ENCODE measurements around the gene PLXNA4. TPM values are rescaled to one million over a fixed set of nuclear protein-coding genes. Genes with fewer than 3 reads are reported as not detected.

The PLXNA4 gene
- total RNA-seq, 2 experiments from 2014 or later = 0.75 to 0.85 TPM

DNA sequence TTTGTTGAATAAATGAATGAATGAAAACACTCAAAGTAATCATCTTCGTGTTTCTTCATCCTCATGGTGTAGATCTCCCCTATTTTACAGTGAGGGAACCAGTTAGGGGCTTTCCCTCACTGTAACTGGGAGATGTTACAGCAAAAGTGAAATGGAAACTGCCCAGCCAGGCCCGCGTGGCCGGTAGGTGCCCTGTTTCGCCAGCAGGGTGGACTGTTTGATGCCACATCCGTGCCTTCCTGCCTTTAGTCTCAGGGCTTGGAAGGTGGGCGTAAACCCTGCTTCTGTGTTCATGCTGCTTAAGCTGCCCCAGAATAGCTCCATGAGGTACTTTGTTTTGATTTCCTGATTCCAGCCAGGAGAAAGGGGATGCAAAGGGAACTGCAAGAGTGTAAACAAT, 268.8 kb downstream of the PLXNA4 start:
- H3K27ac ChIP-seq (ENCODE audit: low read depth in 1 of 2, low read length in 2 of 2) = no peak overlapping the region
- peaks cover 5 to 6% of the 10 kb centered on the region in 2 experiments for H3K27me3 ChIP-seq (ENCODE audit: control insufficient read depth in 1 of 2, insufficient read depth in 2 of 2, low read length in 2 of 2)
- Mint-ChIP-seq H3K27me3 (peaks cover 45% of the 10 kb centered on the region), H3K36me3 (ENCODE audit: low read depth) (no peaks in the 10 kb centered on the region), H3K4me3 (no peak overlapping the region), H3K9me3 (no peaks in the 10 kb centered on the region), H3K4me1 (ENCODE audit: low read depth) (no peaks in the 10 kb centered on the region), H3K27ac (no peak overlapping the region)
- CTCF ChIA-PET = interaction anchor here (0.9 kb wide), 1 partner anchor 11 kb away, joined by 3 read pairs; no protein-coding TSS in a partner anchor
- no peak for ATAC-seq (ENCODE audit: poor library complexity)
- intact Hi-C loops (cut with DNase I, micrococcal nuclease) = no loop called here
- H3K4me1 ChIP-seq (ENCODE audit: insufficient read depth, low read length) = no peaks in the 10 kb centered on the region
- no peaks in the 10 kb centered on the region for H3K9me3 ChIP-seq (ENCODE audit: control insufficient read depth in 1 of 2, insufficient read depth in 1 of 2, low read length in 2 of 2)
- POLR2A ChIA-PET = no interaction called here
- H3K4me3 ChIP-seq (ENCODE audit: low read length) = no peak overlapping the region
- no peaks in the 10 kb centered on the region for H3K36me3 ChIP-seq (ENCODE audit: insufficient read depth, low read length)
- TF ChIP-seq, protein P1, sequence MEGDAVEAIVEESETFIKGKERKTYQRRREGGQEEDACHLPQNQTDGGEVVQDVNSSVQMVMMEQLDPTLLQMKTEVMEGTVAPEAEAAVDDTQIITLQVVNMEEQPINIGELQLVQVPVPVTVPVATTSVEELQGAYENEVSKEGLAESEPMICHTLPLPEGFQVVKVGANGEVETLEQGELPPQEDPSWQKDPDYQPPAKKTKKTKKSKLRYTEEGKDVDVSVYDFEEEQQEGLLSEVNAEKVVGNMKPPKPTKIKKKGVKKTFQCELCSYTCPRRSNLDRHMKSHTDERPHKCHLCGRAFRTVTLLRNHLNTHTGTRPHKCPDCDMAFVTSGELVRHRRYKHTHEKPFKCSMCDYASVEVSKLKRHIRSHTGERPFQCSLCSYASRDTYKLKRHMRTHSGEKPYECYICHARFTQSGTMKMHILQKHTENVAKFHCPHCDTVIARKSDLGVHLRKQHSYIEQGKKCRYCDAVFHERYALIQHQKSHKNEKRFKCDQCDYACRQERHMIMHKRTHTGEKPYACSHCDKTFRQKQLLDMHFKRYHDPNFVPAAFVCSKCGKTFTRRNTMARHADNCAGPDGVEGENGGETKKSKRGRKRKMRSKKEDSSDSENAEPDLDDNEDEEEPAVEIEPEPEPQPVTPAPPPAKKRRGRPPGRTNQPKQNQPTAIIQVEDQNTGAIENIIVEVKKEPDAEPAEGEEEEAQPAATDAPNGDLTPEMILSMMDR (IDR thresholded peaks at IDR 0.05) = no peak
- no peak for DNase-seq

DNA sequence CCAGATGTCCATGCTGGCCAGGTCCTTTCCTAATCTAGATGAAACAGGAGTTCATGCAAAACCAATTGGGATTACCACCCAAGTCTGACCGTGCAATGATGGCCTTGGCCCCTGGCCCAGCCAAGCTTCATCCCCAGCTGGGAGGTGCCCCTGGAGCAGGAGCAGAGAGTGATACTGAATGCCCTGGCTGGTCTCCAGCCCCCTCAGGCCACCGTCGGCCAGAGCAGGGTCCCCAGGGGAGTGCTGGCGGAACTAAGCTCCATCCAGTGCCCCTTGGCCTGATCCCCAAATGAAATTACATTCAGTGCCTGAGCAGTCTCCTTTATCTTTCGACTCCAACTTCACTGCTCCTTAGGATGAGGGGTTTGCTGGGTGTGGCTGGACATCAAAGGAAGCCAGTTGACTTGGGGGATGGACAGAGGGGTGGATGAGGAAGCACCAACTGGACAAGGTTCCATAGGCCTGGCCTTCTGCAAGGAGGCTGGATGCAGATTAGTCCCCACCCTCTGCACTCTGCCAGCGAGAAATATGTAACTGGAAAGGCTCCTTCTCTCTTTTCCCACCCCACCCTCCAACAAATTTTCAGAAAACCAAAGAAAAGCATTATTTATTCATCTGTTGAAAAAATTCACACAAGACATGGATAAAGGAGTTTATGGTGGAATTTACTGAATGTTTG, 275.5 kb downstream of the PLXNA4 start:
- Histone ChIP-seq H3K27me3 (ENCODE audit: control insufficient read depth in 1 of 2, insufficient read depth in 2 of 2, low read length in 2 of 2) (no peaks in the 10 kb centered on the region), H3K27ac (ENCODE audit: low read depth in 1 of 2, low read length in 2 of 2) (no peak overlapping the region), H3K9me3 (ENCODE audit: control insufficient read depth in 1 of 2, insufficient read depth in 1 of 2, low read length in 2 of 2) (no peaks in the 10 kb centered on the region), H3K4me3 (ENCODE audit: low read length) (no peak overlapping the region), H3K4me1 (ENCODE audit: insufficient read depth, low read length) (no peaks in the 10 kb centered on the region), H3K36me3 (ENCODE audit: insufficient read depth, low read length) (no peaks in the 10 kb centered on the region)
- no peak for DNase-seq
- H3K9me3 Mint-ChIP-seq = no peaks in the 10 kb centered on the region
- ChIA-PET POLR2A (no interaction called here), CTCF (no interaction called here)
- no peaks in the 10 kb centered on the region for H3K4me1 Mint-ChIP-seq (ENCODE audit: low read depth)
- H3K27me3 Mint-ChIP-seq = peaks cover 12% of the 10 kb centered on the region
- H3K36me3 Mint-ChIP-seq (ENCODE audit: low read depth) = no peaks in the 10 kb centered on the region
- TF ChIP-seq, protein P1 (IDR thresholded peaks at IDR 0.05) = no peak
- no peak overlapping the region for H3K4me3 Mint-ChIP-seq
- no peak overlapping the region for H3K27ac Mint-ChIP-seq
- no peak for ATAC-seq (ENCODE audit: poor library complexity)
- intact Hi-C loops (cut with DNase I, micrococcal nuclease) = no loop called here

DNA sequence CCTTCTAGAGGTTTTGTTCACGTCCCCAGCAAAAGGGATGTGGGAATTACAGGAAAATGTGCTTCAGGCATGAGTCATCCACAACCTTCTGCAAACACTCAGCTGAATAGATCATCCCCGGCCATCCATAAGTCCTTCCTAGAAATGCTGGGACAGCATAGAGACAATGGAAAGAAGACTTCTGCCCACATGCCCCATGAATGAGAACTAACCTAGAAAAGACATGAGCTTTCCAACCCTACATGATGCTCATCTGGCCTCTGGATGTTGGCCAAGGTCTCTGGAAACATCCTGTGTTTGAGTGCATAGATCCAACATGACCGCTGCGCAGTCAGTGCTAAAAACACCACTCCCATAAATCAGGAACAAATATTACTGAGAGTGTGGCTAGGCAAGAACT, 277.5 kb downstream of the PLXNA4 start:
- Histone ChIP-seq H3K27ac (ENCODE audit: low read depth in 1 of 2, low read length in 2 of 2) (no peak overlapping the region), H3K9me3 (ENCODE audit: control insufficient read depth in 1 of 2, insufficient read depth in 1 of 2, low read length in 2 of 2) (no peaks in the 10 kb centered on the region), H3K4me3 (ENCODE audit: low read length) (no peak overlapping the region), H3K4me1 (ENCODE audit: insufficient read depth, low read length) (no peaks in the 10 kb centered on the region), H3K36me3 (ENCODE audit: insufficient read depth, low read length) (no peaks in the 10 kb centered on the region), H3K27me3 (ENCODE audit: control insufficient read depth in 1 of 2, insufficient read depth in 2 of 2, low read length in 2 of 2) (no peaks in the 10 kb centered on the region)
- Mint-ChIP-seq H3K27me3 (peaks cover 19% of the 10 kb centered on the region), H3K27ac (no peak overlapping the region), H3K9me3 (no peaks in the 10 kb centered on the region), H3K36me3 (ENCODE audit: low read depth) (no peaks in the 10 kb centered on the region), H3K4me1 (ENCODE audit: low read depth) (no peaks in the 10 kb centered on the region), H3K4me3 (no peak overlapping the region)
- intact Hi-C loops (cut with DNase I, micrococcal nuclease) = no loop called here
- TF ChIP-seq, protein P1 (IDR thresholded peaks at IDR 0.05) = no peak
- ATAC-seq (ENCODE audit: poor library complexity) (no peak), DNase-seq (no peak)
- CTCF ChIA-PET = no interaction called here
- POLR2A ChIA-PET = no interaction called here

Data from CD4-positive, alpha-beta T cell (primary cell).